HCT116 (cell line): ENCODE data around the gene COPZ1. TPM values are rescaled to one million over a fixed set of nuclear protein-coding genes. Genes with fewer than 3 reads are reported as not detected.

Experiments used
- ATAC-seq: fragments of 200-7000 bp; cut with Tn5 transposase; 2 replicates; pipeline ENCODE4 v1.9.1; 2020; ENCODE audit warnings: mild to moderate bottlenecking, moderate library complexity
- BruUV-seq: library from RNA; stranded (reverse); fragments of 400-500 nt; replicated peaks from 2 replicates; lab custom pipeline; 2021; lab: Mats Ljungman, UMichigan
- CTCF ChIA-PET: fragments of 300-600 bp; sonication (Branson Sonifier 250); formaldehyde crosslinking; loops from one replicate; lab custom pipeline; 2021; ENCODE audit warnings: antibody characterized with exemption; lab: Charles Lee
- POLR2A ChIA-PET: fragments of 300-600, 350-600 bp; sonication (Branson Sonifier 250); formaldehyde crosslinking; loops from one replicate; lab custom pipeline; 2021; ENCODE audit warnings: antibody characterized with exemption; lab: Charles Lee
- RAD21 ChIA-PET, 2 experiments: fragments of 300-600 bp; sonication (Branson Sonifier 250); formaldehyde crosslinking; loops; one replicate each; lab custom pipeline; 2023; ENCODE audit warnings: low total read pairs in 2 of 2; ENCODE audit not compliant: uncharacterized antibody in 2 of 2, unreplicated experiment in 2 of 2, low non-redundant PET in 1 of 2; lab: Charles Lee
- DNase-seq: peaks from one replicate; pipeline ENCODE4 v3.0.0-alpha.2; 2010; ENCODE audit warnings: low read depth, low spot score
- H2AFZ ChIP-seq: fragments of 200-600 bp; shearing (Covaris generic), sonication (generic); 2 replicates; pipeline ENCODE4 v1.6.1; 2017; ENCODE audit warnings: low read depth, mixed run types, mixed read lengths, antibody characterized with exemption, low read length; ENCODE audit not compliant: poor library complexity, severe bottlenecking
- H3K27ac ChIP-seq: 2 replicates; pipeline ENCODE4 v1.5.1; 2012; ENCODE audit warnings: low read depth, low read length
- H3K27me3 ChIP-seq: fragments of 200-600 bp; sonication (generic); 2 replicates; pipeline ENCODE4 v1.6.1; 2016; ENCODE audit warnings: mixed run types, low read length, mixed read lengths; ENCODE audit not compliant: insufficient read depth
- H3K36me3 ChIP-seq, 2 experiments: fragments of 200-500 bp in 1 of 2; fragments of 200-600 bp in 1 of 2; sonication (Bioruptor generic) in 1 of 2; sonication (generic) in 1 of 2; 2 replicates each; pipeline versions ENCODE4 v1.5.1 to v1.6.1; 2014 to 2016; ENCODE audit warnings: low read length in 2 of 2, inconsistent platforms in 1 of 2, mixed read lengths in 1 of 2, mixed run types in 1 of 2; ENCODE audit not compliant: insufficient read depth in 2 of 2, control insufficient read depth in 1 of 2
- H3K4me1 ChIP-seq, 2 experiments: fragments of 200-600 bp in 1 of 2; sonication (generic) in 1 of 2; 2 replicates each; pipeline versions ENCODE4 v1.5.1 to v1.6.1; 2012 to 2017; ENCODE audit warnings: low read length in 2 of 2, inconsistent platforms in 1 of 2, mild to moderate bottlenecking in 1 of 2, mixed read lengths in 1 of 2, mixed run types in 1 of 2, moderate library complexity in 1 of 2; ENCODE audit not compliant: insufficient read depth in 2 of 2, control insufficient read depth in 1 of 2
- H3K4me2 ChIP-seq: fragments of 200-600 bp; sonication (generic); 2 replicates; pipeline ENCODE4 v1.6.1; 2017; ENCODE audit warnings: mixed run types, low read length, mixed read lengths
- H3K4me3 ChIP-seq, 2 experiments: fragments of 200-600 bp in 1 of 2; sonication (generic) in 1 of 2; replicated peaks in 1 of 2; 2 replicates each; pipeline ENCODE4 v1.5.1; 2011 to 2016; ENCODE audit warnings: low read length in 2 of 2, control low read depth in 1 of 2, low read depth in 1 of 2, mild to moderate bottlenecking in 1 of 2, mixed read lengths in 1 of 2, mixed run types in 1 of 2
- H3K79me2 ChIP-seq: fragments of 200-600 bp; sonication (generic); 2 replicates; pipeline ENCODE4 v1.6.1; 2017; ENCODE audit warnings: mild to moderate bottlenecking, mixed run types, low read length, moderate library complexity, mixed read lengths; ENCODE audit not compliant: insufficient read depth
- H3K9ac ChIP-seq: fragments of 200-600 bp; sonication (generic); 2 replicates; pipeline ENCODE4 v1.6.1; 2016; ENCODE audit warnings: low read length, mixed read lengths
- H3K9me2 ChIP-seq: fragments of 200-600 bp; sonication (generic), shearing (Covaris generic); 2 replicates; pipeline ENCODE4 v1.6.1; 2017; ENCODE audit warnings: mixed run types, mild to moderate bottlenecking, moderate library complexity; ENCODE audit not compliant: insufficient read depth
- H3K9me3 ChIP-seq, 2 experiments: fragments of 200-500 bp in 1 of 2; fragments of 200-600 bp in 1 of 2; sonication (Bioruptor generic) in 1 of 2; sonication (generic) in 1 of 2; 2 replicates each; pipeline ENCODE4 v1.6.1; 2014 to 2017; ENCODE audit warnings: low read length in 2 of 2, mixed read lengths in 2 of 2, inconsistent platforms in 1 of 2, low read depth in 1 of 2, mild to moderate bottlenecking in 1 of 2, mixed run types in 1 of 2, moderate library complexity in 1 of 2; ENCODE audit not compliant: control insufficient read depth in 1 of 2, insufficient read depth in 1 of 2
- H4K20me1 ChIP-seq: fragments of 200-600 bp; sonication (generic), shearing (Covaris generic); 2 replicates; pipeline ENCODE4 v1.6.1; 2017; ENCODE audit warnings: mixed run types, mild to moderate bottlenecking, moderate library complexity; ENCODE audit not compliant: insufficient read depth
- ATF3 ChIP-seq: IDR thresholded peaks from 2 replicates; pipeline ENCODE4 v1.6.1; 2012
- EZH2 ChIP-seq: fragments of 200-600 bp; sonication (generic); IDR thresholded peaks from 2 replicates; pipeline ENCODE4 v1.6.1; 2017; ENCODE audit warnings: antibody characterized with exemption, mixed run types
- FOSL1 ChIP-seq: IDR thresholded peaks from 2 replicates; pipeline ENCODE4 v1.6.1; 2012; ENCODE audit warnings: low read depth
- MAX ChIP-seq: IDR thresholded peaks from 2 replicates; pipeline ENCODE4 v1.6.1; 2012
- POLR2AphosphoS5 ChIP-seq: IDR thresholded peaks from 2 replicates; pipeline ENCODE4 v1.6.1; 2011; ENCODE audit warnings: mild to moderate bottlenecking, low read depth, low read length, moderate library complexity
- RAD21 ChIP-seq: IDR thresholded peaks from 2 replicates; pipeline ENCODE4 v1.6.1; 2012; ENCODE audit warnings: low read depth, mild to moderate bottlenecking
- SRF ChIP-seq: IDR thresholded peaks from 2 replicates; pipeline ENCODE4 v1.6.1; 2012; ENCODE audit warnings: low read depth
- intact Hi-C: fragments of 100-400 bp; cut with micrococcal nuclease; formaldehyde crosslinking; loops from 2 replicates; pipeline ENCODE4 v1.10.0; 2022
- total RNA-seq: library from RNA; stranded (reverse); gene quantifications from one replicate; pipeline ENCODE4 v1.2.1, GENCODE V29; 2021; ENCODE audit not compliant: unreplicated experiment

COPZ1 gene
- total RNA-seq, 1 experiment from 2014 or later = 191 TPM

GRCh38 chr12:54389134-54389508, 64.2 kb downstream of the COPZ1 start (continued):
- TF ChIP-seq EZH2 (no peak), POLR2AphosphoS5 (no peak), ATF3 (no peak)

- no peak overlapping the region for H2AFZ ChIP-seq
- H3K9ac ChIP-seq = no peak overlapping the region
- ATAC-seq = no peak
- H3K27ac ChIP-seq = no peak overlapping the region
- peaks cover 32 to 75% of the 10 kb centered on the region in 2 experiments for H3K4me1 ChIP-seq
- ChIA-PET RAD21 (no interaction called here), CTCF (interaction anchor here (0.9 to 1.3 kb wide), 2 partner anchors 10 kb away, joined by 3 read pairs; no protein-coding TSS in a partner anchor)
- intact Hi-C loops = no loop called here
- no peaks in the 10 kb centered on the region for H3K79me2 ChIP-seq
- no peaks in the 10 kb centered on the region for H3K27me3 ChIP-seq
- H4K20me1 ChIP-seq = no peaks in the 10 kb centered on the region
- no peak for TF ChIP-seq SRF
- TF ChIP-seq ATF3 = no peak
- TF ChIP-seq RAD21 = no peak
- TF ChIP-seq MAX = no peak
- TF ChIP-seq FOSL1 = no peak
- TF ChIP-seq, all 23 proteins: peak for 0
- no peak overlapping the region for H3K4me3 ChIP-seq
- peak overlapping the region; percentile 81; the same call in 1 of the 2 replicates for H3K4me2 ChIP-seq
- no peaks in the 10 kb centered on the region for H3K9me2 ChIP-seq
- no peaks in the 10 kb centered on the region for H3K9me3 ChIP-seq
- DNase-seq = no peak
- no peaks in the 10 kb centered on the region for H3K36me3 ChIP-seq
- no TSS peak for BruUV-seq
- POLR2A ChIA-PET = no interaction called here
Measured at GRCh38 chr12:54389607-54390175, 64.8 kb downstream of the COPZ1 start.
